Stimulated activated CD4-positive, alpha-beta T cell treated with anti-CD3 and anti-CD28 coated beads, Interleukin-12 subunit alpha, Interleukin-12 subunit beta, amount 100 ng/mL, for 48 hours (primary cell): Measurements from ENCODE around the gene RGMA.

Experiments
- DNase-seq, 3 donors: peaks; one replicate each; pipeline ENCODE4 v3.0.0-alpha.2; 2020; ENCODE audit warnings: low read depth in 2 of 3, low spot score in 1 of 3

The RGMA gene

DNA sequence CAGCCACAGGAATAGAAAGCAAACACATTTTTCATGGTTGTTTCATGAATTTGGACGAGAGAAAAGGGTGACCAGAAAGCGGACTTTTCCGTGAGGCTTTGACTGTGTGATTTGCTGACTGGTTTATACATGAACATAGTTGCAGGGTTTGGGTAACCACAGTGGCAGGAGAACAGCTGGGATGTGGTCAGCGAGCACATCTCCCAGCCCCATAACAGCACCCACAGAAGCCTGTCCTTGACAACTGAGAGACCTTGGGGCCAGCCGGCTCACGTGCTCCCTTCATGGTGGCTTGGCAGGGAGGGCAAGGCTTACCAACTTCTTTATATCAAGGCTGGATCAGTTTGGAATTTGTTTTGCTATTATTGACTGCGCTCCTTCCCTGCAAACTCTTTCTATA is 13.2 kb upstream of the RGMA start:
- no peak for DNase-seq

DNA sequence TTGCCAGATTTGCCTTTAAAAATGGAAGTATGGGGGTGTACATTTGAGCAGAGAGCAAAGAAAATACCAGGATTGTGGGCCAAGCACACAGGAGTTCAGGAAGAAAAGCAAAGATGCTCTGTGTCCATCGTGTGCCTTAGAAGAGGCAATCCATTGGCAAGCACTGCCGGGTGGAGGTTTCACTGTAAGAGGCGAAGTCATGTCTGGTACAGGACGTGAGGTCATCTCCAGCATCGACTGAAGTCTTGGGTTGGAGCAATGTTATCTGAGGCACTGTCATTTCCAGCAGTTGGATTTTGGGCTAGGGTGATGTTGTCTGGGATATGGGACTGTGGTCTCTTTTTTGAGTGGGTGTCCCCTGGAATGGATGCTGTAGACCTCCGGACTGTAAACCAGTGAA is 4.8 kb upstream of the RGMA start:
- no peak for DNase-seq

DNA sequence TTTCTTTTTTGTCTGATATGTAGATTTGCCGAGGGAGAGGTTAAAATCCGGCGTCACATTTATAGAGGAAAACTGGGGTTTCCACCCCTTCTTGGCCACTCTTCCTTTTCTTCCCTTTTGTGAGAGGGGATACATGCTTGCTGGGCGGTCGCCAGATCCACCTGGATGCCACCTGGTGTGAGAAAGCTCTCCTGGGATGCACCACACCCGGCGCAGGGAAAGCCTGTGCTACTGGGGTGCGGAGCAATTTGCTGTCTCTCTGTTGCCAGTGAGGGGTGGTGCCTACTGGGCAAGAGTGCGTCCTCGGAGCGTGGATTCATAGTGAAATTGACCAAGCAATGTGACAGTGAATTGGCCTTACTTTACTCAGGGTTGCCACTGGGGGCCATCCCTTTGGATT is 2.5 kb upstream of the RGMA start:
- DNase-seq, result no peak

DNA sequence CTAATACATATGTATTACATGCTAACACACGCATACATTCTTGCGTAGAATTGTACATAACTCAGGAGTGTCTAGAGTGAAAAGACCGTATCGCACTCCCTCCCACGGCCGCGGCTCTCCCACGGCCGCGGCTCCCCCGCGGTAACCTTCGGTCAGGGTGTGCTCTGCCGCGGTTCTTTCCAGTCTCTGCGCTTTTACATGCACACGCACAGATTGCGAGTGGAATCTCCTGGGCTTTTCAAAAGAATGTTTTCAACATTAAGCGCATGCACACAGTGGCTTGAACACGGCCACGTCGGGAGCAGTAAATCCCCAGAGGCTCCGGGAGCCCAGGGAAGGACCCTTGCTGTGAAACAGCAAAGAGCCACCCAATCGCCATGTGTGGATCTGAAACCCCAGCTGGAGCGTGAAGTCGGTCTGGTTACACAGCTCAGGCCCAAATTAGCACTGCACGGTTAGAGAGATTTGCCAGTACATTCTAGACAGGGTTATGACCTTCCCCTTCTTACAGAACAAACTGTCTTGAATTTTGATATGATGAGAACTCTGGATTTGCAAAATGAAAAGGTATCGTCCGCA is 805 bp upstream of the RGMA start:
- DNase-seq, result no peak

DNA sequence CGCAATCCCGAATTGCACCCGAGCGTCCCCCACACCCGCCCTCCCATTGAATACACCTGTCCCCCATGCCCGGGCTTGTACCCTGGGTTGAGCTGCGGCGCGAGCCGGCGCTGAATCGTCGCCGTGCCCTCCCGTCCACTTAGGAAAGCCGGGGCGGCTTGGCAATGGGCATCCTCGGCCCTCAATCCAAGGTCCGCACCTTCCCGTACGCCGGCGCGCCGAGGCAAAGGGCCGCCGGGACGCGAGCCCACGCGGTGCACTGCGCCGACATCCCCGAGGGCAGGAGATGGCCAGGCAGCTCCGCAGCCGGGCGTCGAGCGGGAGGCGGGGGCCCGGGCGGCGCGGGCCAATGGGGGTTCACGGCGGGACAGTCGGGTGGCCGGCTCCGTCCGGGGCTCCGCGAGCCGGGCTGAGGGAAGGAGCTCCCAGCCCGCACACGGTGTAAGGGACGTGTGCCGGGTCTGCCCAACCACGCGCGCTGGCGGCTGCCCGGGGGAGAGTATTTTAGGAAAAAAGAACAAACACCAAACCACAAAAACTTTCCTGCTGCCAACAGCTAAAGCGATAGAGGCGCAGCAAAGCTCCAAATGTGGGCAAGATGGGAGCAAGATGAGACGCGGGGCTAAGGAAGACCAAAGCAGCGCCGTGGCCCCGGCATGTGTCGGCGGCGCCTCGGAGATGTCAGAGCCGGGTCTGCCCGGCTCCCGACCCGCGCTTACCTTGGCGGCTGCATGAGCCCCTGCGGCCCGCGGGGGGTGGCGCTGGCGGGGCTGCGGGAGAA is 621 bp downstream of the RGMA start:
- DNase-seq, result peak in 1 of 3 donors; percentile 3

DNA sequence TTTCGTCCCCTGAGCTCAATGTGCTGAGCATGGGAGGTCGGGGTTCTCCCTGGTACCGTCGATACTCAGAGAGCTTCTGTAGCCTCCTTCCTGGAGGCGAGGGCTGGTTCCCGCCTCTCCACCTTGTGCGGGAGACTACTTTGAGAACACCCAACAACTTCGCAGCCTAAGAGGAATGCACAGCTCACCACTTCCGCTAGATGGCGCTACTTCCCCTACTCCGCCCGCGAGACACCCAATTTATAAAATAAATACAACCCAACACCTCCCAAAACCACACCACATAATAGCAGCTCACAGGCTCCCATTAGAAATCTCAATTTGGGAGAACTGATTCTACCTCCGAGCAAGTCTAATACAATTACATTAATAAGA is 1.2 kb downstream of the RGMA start:
- peak; percentile 37 to 72 (median 48) for DNase-seq

DNA sequence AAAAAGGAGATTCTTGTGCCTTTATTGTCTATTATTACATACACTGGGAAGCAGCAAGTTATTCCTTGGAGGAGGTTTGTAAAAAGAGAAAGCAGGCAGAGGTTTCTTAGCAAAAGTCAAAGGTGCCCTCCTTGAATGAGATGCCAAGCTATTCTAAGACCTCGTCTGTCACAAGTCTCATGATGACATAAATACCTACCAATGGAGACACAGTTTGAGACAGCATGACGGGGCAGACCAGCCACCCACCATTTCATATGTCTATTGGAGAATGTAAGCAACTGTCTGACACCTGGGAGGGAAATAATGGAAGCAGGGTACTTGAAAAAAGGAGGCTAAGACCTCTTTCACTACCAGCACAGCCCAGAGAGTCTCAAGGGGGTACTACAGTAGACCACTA is 2.2 kb downstream of the RGMA start:
- DNase-seq, result no peak

DNA sequence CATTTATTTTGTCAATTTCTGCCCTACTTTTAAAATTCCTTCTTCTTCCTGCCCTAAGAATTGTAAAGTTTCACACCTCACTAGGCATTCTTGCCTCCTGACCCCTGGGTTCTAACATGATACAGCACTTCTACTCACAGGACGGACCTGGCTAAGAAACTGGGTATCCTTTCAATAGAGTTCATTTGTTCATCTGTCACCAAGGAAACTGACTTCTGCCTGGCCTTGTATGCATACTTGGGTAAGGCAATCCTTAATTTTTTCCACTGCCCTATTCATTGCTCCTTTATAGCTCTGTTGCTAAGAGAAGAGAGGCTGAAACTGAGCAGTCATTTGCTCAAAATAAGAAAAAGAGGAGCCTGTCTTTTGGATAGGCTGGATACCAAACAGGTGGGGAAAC is 3.3 kb downstream of the RGMA start:
- DNase-seq, result no peak

DNA sequence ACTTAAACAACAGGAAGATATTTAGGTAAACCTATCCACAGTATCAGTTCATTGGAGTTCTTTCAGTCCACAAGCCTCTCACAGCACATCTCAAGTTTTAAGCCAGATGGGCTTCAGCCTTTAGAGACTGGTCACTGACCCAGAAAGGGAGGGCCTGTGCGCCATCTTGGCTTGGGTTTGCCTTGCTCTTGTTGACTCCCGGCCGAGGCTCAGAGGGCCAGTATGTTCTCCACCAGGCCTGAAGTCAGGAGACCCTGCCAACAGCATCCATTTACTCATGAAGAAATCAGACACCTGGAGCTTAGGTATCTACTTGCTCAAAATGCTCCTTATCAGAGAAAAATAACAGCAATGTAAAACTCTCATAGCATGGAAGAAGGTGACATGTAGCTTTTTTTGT is 6.2 kb downstream of the RGMA start:
- DNase-seq, result no peak

DNA sequence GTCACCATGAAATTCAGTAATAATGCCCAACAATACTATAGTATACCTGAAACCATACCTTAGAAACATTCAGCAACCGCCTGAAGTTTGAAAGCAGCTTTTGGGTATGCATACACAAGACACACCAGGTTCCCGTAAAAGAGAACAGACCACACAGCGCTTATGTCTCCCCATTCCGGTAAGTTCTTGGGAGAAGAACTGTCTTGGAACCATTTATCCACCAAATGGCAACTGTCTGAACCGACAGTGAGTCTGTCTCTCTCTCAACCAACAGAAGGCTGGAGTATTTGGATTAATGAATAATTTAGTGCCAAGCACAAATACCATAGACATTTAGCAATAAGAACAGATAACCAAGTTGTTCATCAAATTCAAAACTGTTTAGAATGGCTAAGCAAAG is 7.6 kb downstream of the RGMA start:
- no peak for DNase-seq

DNA sequence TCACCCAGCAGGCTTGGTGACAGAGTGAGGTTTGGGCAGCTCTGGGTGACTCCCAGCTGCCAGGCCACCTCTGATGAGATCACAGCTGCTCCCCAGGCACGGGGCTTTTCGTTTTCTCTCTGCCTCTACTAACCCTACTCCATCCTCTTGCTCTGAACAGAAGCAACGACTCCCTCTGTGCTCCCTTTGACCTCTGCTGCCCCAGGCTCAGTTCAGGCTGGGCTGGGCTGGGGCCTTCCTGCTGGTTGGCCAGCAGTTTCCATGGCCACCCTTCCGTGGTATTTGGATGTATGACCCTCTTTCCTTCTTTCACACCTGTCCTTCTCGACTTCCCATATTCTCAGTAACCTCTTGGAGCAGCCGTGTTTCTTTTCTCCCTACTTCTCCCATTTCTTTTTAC is 8.6 kb downstream of the RGMA start:
- DNase-seq, result no peak

DNA sequence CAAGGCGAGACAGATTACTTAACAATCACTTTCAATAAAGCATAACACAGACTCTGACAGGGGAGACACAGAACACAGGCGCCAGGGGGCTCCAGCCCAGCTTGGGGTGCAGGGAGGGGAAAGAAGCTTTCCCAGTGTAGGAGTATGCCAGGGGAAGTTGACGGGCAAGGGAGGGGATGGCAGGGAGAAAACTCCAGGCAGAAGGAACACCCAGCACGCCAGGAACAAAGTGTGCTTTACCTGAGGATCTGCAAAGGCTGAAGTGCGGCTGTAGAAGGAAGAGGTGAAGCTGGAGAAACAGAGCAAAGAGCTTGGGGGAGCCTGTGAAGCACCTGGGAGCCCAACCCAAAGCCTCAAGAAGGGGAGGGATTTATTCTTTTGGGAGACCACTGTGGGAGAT is 12.1 kb downstream of the RGMA start:
- DNase-seq, result no peak

DNA sequence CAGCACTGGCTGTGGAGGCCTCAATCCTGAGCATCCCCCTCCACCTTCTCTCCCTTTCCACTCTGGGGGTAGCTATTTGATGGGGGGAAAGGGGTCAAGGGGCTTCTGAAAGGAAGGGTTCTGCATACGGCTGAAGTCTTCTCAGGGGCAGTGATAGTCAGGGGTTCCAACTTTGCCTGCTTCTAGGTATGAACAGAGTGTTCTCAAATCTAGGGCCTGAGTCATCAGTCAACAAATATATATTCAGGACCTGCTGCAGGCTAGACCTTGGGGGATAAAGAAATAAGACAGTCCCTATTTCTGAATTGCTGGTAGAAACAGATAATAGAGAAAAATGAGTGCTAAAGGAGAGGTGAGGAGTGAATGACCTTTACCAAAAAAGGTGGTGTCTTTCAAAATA is 12.8 kb downstream of the RGMA start:
- DNase-seq, result no peak

DNA sequence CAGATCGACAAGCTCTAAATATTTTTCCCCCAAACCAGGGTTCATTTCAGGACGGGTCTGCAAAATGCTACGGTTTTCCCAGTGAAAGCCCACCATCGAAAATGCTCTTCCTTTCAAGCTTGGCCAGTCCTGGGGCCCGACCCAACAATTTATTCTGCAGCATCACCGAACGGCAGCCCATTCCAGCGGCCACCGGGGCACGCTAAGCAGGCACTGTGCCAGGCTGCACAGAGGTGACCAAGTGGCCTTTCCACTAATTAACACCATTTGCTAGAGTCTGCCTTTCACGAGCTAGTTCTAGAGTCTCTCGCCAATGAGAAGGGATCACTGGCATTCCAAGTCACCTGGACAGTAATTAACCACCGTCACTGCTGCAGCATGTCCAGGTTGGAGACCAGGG is 14.4 kb downstream of the RGMA start:
- DNase-seq, result no peak

DNA sequence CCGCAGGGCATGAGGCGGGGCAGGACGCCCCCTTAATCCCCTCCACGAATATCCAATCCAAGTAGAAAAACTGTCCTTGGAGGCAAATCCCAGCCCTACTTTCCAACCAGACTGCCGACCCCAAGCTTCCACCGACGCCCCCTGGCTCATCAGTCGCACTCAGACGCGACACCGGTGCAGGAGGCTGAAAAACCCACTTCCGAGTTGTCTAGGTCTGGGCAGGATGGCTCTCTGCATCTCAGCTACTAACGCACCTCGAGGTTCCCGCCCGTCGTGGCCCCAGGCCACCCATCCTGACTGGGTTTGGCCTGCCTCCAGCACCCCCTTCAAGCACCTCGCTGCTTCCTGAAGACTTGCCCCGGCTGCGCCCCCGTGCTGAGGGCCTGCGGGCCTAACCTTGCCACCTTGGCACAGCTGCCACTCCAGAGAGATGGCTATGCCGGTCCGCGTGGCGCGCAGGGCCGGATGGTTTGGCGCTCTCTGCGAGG is 15.5 kb downstream of the RGMA start:
- no peak for DNase-seq

DNA sequence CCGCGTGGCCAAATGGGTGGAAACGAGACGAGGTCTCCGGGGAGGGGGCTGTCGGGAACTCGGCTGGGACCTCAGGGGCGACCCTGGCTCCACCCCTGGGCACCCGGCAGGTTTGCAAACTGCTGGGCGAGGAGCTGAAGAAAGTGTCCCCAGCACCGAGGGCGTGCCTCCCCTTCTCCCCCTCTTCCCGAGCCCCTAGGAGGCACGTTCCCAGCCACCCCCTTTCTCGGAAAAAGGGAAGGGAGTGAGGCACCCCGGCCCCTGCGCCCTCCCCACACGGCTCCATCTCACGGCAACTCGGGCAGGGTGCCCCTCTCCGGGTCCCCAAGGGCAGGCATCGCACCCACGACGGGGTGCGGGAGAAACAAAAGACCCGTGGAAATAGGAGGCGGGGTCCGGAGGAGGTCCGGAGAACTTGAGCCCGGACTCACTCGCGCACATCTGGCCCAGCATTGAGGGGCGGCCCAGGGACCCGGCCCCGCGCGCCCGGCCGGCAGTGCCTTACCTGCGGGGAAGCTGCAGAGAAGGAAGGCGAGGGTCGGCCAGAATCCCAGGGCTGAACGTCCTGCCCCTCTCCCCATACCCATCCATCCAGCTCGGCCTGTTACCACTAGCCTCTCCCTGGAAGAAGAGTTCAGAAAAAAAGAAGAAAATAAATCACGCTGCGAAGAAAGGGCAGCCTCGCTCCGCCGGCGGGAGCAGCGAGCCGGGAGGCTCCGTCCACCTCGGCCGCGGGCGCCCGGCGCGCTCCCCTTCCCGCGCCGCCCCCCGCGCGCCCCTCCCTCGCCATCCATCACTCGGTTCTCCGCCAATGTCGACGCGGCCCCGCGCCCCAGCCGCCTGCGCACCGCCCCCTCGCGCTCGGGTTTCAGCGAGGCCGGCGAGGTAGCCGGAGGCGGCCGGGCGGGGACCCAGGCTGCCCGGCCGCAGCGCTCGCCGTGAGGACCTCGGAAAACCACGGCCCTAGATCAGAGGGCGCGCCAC is 16.3 kb downstream of the RGMA start:
- DNase-seq, result no peak

DNA sequence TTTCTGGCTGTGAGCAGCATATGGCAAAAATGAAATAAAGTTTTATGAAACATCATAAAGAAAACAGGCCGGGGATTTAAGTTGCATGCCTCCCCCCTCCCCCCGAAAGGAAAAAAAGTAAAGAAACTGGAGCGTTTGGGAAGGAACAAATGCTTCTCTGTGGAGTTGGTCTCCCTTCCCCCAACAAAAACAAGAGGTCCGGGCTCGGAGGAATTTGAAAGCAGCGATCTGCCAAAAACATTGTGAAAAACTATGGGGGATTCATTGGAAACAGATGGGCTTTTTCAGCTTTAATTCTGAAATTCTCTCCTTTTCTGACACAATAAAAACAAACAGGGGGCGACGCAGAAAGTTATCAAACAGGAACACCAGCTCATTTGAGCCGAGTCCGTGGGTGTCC is 17.0 kb downstream of the RGMA start:
- no peak for DNase-seq

DNA sequence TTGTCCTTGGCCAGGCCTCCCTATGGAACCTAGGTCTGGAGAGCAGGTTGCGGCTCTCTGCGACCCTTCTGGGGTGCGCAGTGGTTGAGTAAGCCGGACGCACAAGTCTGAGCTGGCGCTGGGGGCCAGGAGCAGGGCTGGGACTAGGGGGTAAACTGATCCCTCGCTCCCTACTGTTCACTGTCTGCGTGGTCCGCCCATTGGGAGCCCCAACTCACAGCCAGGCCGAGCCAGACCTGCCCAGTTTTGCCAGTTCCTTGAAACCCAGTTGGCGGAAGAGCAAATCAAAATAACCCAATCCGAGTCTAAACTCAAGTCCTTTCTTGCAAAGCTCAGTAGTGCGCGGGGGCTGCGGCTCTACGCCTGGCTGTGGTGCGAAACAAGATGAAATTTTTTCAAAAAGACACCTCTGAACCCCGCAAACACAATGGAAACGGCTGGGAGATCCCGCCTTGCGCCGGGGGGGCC is 17.5 kb downstream of the RGMA start:
- no peak for DNase-seq

DNA sequence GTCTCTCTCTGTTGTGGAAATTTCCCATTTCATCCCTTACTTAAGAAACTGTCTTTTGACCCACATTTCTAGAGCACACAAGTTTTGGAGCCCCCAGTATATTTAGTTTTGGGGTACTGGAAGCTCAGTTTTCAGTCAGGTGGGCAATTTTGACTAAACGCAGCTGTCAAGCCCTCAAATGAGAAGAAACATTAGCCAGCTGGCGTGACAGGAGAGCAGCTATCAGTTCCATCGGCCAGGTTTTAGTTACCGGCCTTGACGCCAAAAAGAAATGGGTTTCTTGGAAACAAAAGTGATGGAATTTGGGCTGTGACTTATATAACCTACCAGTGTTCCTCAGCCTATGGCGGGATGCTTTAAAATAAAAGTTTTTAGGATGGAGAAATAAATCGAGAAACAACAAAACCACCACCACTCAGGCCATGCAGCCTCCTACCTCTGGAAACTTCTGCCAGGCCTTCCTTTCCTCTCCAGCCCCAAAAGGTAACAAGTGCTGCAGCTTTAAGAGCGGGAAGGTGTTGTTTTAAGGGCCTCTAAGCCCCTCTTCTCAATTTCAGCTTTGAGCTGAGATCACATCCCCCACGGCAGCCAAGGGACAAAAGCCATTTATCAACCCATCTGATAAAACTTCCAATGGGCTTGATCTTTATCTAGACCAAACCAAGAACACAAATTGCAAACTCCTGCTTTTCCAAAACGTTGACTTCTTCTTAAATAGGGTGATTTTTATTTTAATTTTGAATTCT is 18.3 kb downstream of the RGMA start:
- no peak for DNase-seq

DNA sequence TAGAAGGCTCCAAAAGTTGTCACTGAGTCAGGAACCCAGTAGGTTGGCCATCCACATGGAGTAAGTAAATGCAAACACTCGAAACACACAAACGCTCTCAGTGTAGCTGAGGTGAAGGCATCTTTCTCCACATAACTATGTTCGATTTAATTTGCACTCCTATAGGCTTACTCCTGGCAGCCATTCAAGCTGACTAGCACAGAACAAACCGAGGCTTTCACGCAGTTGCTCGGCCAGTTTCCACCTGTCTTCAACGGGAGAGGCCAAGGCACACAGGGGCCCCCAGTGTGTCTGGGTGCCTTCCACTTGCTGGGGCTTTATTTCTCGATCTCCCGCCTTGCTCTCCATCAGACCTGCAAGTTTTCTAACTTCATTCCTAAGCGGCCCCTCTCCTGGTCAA is 18.9 kb downstream of the RGMA start:
- DNase-seq, result no peak

DNA sequence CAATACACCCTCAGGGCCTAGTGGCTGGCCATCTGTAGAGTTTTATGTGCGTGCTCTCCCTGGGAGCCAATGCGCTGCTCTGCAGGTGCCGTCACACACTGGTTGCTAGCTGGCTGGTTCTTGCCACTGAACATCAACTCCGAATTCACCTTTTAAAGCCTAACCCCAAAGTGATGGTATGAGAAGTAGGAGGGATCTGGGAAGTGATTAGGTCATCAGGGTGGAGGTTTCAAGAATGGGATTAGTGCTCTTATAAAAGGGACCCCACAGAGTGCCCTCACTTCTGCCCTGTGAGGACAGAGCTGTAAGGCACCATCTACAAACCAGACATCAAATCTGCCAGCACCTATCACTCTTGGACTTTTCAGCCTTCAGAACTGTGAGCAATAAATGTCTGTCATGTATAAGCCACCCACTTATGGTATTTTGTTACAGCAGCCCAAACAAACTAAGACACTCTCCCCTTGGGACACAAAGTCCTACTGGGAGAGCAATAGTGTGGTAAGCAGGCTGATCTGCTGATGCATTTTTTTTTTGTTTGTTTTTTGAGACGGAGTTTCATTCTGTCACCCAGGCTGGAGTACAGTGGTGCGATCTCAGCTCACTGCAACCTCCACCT is 20.3 kb downstream of the RGMA start:
- no peak for DNase-seq
